Neural cell (in vitro differentiated cells): Measurements from ENCODE around the gene CFAP61.

Experiments used
- CTCF ChIP-seq: fragments of 450-650 bp; IDR thresholded peaks from 2 replicates; pipeline ENCODE4 v1.5.1; 2014; ENCODE audit warnings: antibody characterized with exemption, mild to moderate bottlenecking, moderate library complexity; ENCODE audit not compliant: poor library complexity, severe bottlenecking
- EZH2 ChIP-seq: fragments of 200-600, 300-800 bp; shearing (Covaris generic), sonication (generic); IDR thresholded peaks from 2 replicates; pipeline ENCODE4 v1.6.1; 2014; ENCODE audit warnings: antibody characterized with exemption, low read length, borderline replicate concordance, mild to moderate bottlenecking; ENCODE audit not compliant: insufficient read depth, poor library complexity, severe bottlenecking
- POLR2AphosphoS5 ChIP-seq: IDR thresholded peaks from 2 replicates; pipeline ENCODE4 v1.6.1; 2012
- SMC3 ChIP-seq: fragments of 450-650 bp; conservative IDR thresholded peaks from 2 replicates; pipeline ENCODE4 v1.6.1; 2014; ENCODE audit warnings: antibody characterized with exemption, mild to moderate bottlenecking, moderate library complexity; ENCODE audit not compliant: poor library complexity

- TF ChIP-seq CTCF (no peak), EZH2 (no peak), SMC3 (no peak), POLR2AphosphoS5 (no peak)
Observed at GRCh38 chr20:20404633-20405032, 352.3 kb downstream of the CFAP61 start.
